ENCODE results near the gene LCORL.
"Not testable (repeated sequence)": the region's sequence is repeated elsewhere in the genome, so short reads cannot be mapped to it uniquely, and the experiment has no call there.

LCORL gene

DNA sequence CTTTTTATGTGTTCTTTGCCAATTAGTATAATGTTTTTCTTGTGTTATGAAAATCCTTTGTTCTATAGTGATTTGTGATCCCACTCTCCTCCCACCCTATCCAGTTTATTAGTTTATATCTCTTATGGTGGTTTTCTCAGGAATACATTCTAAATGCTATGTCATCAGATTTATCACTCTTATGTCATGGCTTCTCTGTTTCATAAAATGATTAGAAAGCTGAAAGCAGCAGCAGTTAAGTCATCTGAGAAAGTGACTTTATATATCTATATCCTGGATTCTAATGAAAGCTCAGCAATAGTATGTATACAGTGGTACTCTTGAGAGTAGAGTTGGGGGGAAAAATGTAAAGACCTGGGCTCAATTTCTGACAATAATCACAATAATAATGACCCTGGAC, 169.6 kb downstream of the LCORL start:
- DNase-seq (ENCODE audit: low read depth in 2 of 2): no peak

DNA sequence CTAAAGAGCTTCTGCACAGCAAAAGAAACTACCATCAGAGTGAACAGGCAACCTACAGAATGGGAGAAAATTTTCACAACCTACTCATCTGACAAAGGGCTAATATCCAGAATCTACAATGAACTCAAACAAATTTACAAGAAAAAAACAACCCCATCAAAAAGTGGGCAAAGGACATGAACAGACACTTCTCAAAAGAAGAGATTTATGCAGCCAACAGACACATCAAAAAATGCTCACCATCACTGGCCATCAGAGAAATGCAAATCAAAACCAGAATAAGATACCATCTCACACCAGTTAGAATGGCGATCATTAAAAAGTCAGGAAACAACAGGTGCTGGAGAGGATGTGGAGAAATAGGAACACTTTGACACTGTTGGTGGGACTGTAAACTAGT, 171.3 kb downstream of the LCORL start:
- DNase-seq (ENCODE audit: low read depth in 2 of 2): not testable (repeated sequence)

DNA sequence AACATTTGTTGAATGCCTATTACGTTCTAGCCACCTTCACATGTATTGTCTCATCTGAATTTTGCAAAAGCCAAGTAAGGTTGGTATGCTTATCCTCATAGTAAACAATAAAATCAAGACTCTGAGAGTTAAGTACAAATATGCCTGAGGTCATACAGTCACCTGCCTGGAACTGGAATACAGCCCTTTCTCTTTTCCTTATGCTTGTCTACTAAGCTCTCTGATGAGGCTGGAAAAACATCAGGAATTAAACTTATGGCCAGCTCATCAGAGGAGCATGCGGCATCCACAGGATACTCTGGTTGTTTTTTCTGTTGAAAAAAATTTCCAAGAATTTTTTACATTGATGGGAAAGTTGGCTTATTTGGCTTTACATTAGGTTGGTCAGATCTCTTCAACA, 175.3 kb downstream of the LCORL start:
- DNase-seq (ENCODE audit: low read depth in 2 of 2): no peak

DNA sequence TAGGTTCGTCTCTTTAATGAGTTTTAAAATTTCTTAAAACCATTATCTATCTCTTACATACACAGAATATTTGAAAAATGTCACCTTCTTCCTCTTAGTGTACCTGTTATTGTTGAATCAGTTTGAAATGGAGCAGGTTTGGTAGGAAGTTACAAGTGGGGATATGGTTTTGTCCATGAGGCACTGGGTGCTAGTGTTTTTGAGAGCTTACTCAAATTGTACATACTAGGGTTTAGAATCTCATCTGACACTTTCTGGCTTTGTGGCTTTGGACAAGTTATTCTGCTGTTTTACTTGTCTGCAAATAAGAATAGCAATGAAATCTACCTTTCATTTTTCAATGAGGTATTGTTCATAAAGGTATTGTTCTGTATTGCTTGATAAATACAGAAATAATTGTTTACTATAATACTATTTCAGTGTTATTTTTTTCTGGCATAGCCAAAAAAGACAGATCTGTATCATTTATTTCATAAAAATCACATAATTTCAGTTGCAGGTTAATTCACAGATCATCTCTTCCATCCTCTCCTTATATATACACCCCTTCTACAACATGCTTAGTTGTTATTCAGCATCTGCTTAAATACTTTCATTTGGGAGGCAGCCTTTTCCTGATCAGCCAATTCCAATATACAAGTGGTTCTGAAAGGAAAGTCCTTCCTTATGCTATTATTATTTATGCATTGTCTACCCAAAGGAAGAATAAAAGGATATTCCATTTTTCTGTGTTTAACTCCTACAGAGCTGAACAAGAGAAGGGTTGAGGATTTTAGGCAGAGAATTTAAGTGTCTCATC, 197.5 kb downstream of the LCORL start:
- no peak for DNase-seq (ENCODE audit: low read depth in 2 of 2)

DNA sequence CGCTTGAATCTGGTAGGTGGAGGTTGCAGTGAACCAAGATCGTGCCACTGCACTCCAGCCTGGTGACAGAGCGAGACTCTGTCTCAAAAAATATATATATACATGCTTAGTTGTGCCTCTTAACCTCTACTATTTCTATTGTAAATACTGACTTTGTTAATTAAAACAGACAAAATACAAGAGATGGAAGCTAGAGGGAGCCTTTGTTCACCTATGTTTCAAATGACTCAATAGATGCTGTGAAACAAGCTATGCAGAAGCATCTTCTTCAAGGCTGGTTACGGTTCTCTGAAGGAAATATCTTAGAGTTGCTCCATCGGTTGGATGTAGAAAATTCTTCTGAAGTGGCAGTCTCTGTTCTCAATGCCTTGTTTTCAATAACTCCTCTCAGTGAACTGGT, 204.5 kb downstream of the LCORL start:
- no peak for DNase-seq (ENCODE audit: low read depth in 2 of 2)

DNA sequence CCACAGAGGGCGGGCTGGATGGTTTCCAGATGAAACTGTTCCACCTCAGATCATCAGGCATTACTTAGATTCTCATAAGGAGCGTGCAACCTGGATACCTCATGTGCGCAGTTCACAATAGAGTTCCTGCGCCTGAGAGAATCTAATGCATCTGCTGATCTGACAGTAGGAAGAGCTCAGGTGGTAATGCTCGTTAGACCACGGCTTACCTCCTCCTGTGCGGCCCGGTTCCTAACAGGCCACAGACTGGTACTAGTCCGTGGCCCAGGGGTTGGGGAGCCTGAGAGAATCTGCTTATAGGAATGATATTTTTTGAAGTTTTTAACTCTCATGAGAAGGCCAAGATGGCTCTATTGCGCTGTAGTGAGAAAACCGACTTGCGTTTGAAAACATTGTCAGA, 205.4 kb downstream of the LCORL start:
- no peak for DNase-seq (ENCODE audit: low read depth in 2 of 2)

DNA sequence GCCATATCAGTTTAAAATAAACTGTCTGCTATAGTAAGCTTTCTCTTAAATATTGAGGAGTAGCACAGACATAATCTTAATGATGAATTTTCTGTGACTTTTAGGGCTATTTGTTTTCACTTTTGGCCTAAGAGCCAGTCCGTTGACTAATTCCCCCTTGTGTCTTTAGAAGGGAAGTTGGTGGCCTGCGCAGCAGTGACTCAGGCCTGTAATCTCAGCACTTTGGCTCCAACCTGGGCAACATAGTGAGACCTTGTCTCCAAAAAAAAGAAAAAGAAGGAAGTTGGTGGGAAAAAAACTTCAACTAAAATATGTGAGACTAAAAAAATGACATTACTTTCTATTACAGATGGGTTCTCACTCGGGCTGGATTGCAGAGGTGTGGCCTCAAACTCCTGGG, 207.4 kb downstream of the LCORL start:
- DNase-seq (ENCODE audit: low read depth in 2 of 2): no peak

DNA sequence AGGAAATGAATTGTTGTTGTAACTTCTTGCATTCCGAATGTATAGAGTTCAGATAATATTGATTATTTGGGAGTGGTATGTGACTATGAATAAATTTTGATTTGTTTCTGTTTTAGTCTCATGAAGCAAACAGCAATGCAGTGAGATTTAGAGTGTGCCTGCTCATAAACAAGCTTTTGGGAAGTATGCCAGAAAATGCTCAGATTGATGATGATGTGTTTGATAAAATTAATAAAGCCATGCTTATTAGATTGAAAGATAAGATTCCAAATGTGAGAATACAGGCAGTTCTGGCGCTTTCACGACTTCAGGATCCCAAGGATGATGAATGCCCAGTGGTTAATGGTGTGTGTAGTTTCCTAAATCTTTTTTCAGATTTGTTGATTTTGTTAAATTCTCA, 208.8 kb downstream of the LCORL start:
- DNase-seq (ENCODE audit: low read depth in 2 of 2): no peak

DNA sequence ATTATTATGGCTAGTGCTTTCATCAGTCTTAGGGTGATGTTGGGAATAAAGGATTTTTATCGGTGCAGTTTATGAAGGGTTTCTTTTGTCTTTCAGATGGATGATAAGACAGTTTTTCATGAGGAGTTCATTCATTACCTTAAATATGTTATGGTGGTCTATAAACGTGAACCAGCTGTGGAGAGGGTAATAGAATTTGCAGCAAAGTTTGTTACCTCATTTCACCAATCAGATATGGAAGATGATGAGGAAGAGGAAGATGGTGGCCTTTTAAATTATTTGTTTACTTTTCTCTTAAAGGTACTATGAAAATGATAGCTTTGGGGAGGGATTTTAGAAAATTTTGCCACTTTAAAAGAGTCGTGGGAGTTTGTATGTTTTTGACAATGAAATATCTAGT, 209.4 kb downstream of the LCORL start:
- DNase-seq (ENCODE audit: low read depth in 2 of 2): no peak

DNA sequence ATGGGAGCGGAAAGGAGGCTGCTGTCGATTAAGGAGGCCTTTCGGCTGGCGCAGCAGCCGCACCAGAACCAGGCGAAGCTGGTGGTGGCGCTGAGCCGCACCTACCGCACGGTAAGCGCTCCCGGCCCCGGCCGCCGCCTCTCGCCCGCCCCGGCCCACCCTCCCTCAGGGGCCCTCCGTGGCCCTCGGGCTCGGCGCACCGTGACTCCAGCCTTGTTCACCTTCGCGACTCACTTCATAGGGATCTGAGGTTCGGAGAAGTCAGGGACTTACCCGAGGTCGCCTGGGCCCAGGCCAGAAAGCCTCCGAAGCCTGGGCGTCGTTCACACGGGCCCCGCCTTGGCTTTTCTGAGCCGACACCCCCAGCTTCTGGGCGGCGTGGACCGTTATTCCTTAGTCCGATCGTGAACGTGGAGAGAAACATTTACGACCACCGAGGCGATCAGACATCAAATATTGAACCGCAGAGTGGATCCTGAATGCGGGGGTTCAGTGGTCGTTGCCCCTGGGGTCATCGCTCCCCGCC, 210.4 kb downstream of the LCORL start:
- DNase-seq (ENCODE audit: low read depth in 2 of 2): no peak

DNA sequence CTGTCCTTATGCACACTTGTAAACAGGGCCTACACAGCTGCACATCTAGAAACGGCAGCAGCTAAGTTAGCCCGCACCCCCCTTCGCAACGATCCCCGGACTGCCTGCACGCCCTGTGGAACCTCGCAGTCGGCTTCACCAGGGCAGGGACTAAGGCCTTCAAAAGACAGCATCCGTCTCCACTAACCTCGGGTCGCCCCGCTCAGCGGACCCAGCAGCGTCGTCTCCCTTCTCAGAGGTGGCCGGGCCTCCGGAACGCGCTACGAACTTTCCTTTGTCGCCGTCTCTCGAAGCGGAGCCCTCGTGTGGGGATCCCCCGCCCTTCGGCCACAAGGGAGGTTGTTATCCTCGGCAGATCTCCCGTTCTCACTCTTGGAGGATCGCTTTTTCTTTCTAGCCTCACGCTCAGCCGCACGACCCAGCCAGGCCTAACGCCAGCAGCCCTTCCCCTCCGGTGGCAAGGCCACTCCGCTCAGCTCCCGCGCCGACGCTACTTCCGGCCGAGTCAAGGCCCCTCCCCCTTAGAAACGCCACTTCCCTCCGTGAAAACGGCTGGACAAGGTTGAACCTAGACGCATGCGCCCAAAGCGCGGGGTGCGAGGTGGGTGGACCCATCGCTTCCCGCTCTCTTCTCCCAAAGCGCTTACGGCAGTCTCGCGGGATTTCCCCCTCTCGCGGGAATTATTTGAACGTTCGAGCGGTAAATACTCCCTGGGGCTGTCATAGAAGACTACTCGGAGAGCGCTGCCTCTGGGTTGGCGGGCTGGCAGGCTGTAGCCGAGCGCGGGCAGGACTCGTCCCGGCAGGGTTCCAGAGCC, 211.1 kb downstream of the LCORL start, which contains the start of the genes DCAF16 and NCAPG:
DCAF16 (minus strand) TSS at position 498 of the 818 bp plus-strand sequence. CDS start 6,616 bp downstream, outside the sequence.
NCAPG (plus strand) TSS at position 720 of the 818 bp plus-strand sequence. CDS start 99 bp downstream, outside the sequence.
- DNase-seq (ENCODE audit: low read depth in 2 of 2): peak; percentile 97 to 98

DNA sequence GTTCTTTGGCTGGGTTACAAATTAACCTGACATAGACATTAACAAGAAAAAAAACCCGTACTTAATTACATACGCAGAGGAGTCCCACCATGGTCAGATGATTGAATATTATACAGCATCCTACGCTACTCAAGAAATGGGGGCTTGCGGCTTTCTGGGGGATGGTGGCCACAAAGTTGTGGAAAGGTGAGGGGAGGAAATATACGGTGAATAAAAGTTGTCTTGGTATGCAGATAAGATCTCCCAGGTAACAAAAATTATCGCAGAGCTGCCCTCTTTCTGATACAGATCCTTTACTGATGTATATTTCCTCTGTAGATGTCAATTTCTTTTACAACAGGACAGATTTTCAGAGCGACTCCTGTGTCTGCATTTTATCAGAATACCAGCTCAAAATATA, 211.9 kb downstream of the LCORL start:
- DNase-seq (ENCODE audit: low read depth in 2 of 2): no peak

DNA sequence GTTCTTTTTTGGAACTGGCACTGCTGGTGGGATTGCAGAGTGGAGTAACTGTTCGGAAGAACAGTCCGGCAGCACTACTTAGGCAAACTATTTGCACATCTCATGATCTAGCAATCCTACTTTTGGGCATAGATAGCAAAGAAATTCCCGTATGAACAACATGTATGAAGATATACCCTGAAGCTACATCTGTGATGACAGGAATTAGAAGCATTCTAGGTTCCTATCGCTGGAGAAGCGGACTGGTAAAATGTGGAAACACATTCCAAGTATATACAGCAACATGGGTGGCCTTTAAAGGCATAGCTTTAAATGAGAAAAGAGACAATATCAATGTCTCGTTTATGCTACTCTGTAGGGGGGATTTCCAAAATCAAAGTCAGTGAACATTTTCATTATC, 214.1 kb downstream of the LCORL start:
- DNase-seq (ENCODE audit: low read depth in 2 of 2): no peak

DNA sequence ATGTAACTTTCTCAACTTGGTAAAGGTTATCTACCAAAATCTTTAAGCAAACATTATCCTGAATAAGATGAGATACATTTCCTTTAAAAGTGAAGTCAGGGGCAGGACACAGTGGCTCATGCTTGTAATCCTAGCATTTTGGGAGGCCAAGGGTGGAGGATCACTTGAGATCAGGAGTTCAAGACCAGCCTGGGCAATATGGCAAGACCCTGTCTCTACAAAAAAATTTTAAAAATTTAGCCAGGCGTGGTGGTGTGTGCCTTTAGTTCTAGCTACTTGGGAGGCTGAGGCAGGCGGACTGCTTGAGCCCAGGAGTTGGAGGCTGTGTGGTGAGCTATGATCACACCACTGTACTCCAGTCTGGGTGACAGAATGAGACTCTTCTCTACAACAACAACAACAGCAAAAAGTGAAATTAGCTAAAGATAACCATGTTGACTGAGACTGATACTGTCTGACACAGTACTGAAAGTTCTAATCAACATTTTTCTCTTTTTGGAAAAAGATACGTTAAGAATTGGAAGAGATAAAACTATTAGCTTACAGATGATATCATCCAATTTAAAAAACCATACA, 215.9 kb downstream of the LCORL start:
- DNase-seq (ENCODE audit: low read depth in 2 of 2): no peak

DNA sequence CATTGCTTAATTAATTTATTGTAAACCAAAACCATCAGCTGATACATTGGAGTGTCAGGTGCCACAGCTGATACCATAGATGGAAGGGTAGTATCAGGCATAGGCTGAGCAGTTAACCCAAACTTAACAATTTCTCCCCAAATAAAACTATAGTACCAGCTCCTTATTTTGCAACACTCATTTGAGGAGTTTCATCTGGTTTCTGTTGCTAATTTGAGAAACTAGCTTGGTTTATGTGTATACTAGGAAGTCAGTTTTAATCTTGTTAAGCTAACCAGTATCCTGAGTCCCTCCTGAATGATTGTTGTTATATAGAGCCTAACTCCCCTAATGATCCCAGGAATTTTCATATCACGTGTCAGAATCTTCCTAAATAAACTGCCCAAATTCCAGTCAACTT, 223.7 kb downstream of the LCORL start:
- no peak for DNase-seq (ENCODE audit: low read depth in 2 of 2)

DNA sequence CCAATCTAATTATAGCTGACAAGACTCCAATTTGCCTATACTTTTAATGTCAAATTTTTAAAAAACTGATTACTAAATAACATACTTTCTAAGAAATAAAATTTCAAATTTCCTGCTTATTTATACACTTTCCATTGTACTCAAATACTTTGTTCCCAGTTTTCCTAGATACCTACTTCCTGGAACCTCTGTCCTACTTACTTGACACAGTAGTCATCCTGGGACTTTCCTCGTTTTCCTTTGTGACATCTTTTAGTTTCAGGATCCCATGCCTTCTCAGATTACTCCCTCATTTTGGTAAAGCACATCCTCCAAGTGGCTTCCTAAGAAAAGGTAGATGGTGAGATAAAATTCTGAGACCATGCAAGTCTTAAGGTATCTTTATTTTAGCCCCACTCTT, 226.8 kb downstream of the LCORL start:
- DNase-seq (ENCODE audit: low read depth in 2 of 2): no peak
